K562 (cell line): Measurements from ENCODE around the gene CAPZB. TPM values are rescaled to one million over a fixed set of nuclear protein-coding genes. Genes with fewer than 3 reads are reported as not detected.
A peak's percentile ranks its signal among the peaks of the same experiment; 100 is the strongest.

ENCODE experiments used
- ATAC-seq: fragments of 200-7000 bp; cut with Tn5 transposase; 3 replicates; pipeline ENCODE4 v1.9.1; 2020; ENCODE audit warnings: moderate library complexity
- BruUV-seq: library from RNA; stranded (reverse); fragments of 400-500 nt; replicated peaks from 2 replicates; lab custom pipeline; 2021; lab: Mats Ljungman, UMichigan
- CTCF ChIA-PET: fragments of 300-600 bp; formaldehyde crosslinking; extraction: SDS; loops from one replicate; lab custom pipeline; 2021; ENCODE audit warnings: low intra/inter-chr PET ratio; lab: Yijun Ruan, JAX
- POLR2A ChIA-PET: fragments of 300-600, 350-650 bp; sonication (Branson Sonifier 250); formaldehyde crosslinking; extraction: SDS; loops from one replicate; lab custom pipeline; 2021; ENCODE audit warnings: antibody characterized with exemption, inconsistent platforms; lab: Yijun Ruan, JAX
- DNase-seq, 4 experiments: peaks; one replicate each; pipeline versions ENCODE4 v3.0.0 to v3.0.0-alpha.2; 2011 to 2018; ENCODE audit warnings: low spot score in 3 of 4, mixed read lengths in 3 of 4; ENCODE audit errors: extremely low read depth in 1 of 4
- FAIRE-seq: peaks from 2 replicates; lab custom pipeline; 2011; peaks lifted over from hg19 to GRCh38; lab: Jason Lieb, UNC
- H2AFZ ChIP-seq: 2 replicates; pipeline ENCODE4 v1.6.0; 2011; ENCODE audit warnings: low read depth, low read length, control low read depth, inconsistent platforms
- H3K27ac ChIP-seq: fragments of 200-600 bp; 3 replicates; pipeline ENCODE4 v1.8.0; 2011; ENCODE audit warnings: low read depth, mild to moderate bottlenecking, control low read depth, inconsistent platforms, low read length, moderate library complexity, mixed read lengths; ENCODE audit errors: extremely low read depth
- H3K27me3 ChIP-seq, 2 experiments: fragments of 300-600 bp in 1 of 2; 2 replicates in 1 of 2; 3 replicates in 1 of 2; pipeline versions ENCODE4 v1.6.0 to v1.8.0; 2011; ENCODE audit warnings: inconsistent platforms in 2 of 2, low read length in 2 of 2, mild to moderate bottlenecking in 1 of 2, mixed read lengths in 1 of 2, moderate library complexity in 1 of 2; ENCODE audit not compliant: control insufficient read depth in 2 of 2, insufficient read depth in 2 of 2
- H3K36me3 ChIP-seq: fragments of 300-600 bp; 3 replicates; pipeline ENCODE4 v1.8.0; 2011; ENCODE audit warnings: mild to moderate bottlenecking, low read length, inconsistent platforms; ENCODE audit not compliant: control insufficient read depth, insufficient read depth
- H3K4me1 ChIP-seq, 2 experiments: fragments of 200-600 bp in 1 of 2; replicated peaks in 1 of 2; 2 replicates in 1 of 2; 3 replicates in 1 of 2; pipeline versions ENCODE4 v1.5.1 to v1.8.0; 2011; ENCODE audit warnings: inconsistent platforms in 2 of 2, low read length in 2 of 2, mild to moderate bottlenecking in 1 of 2, mixed read lengths in 1 of 2, moderate library complexity in 1 of 2; ENCODE audit not compliant: control insufficient read depth in 2 of 2, insufficient read depth in 2 of 2
- H3K4me2 ChIP-seq: 2 replicates; pipeline ENCODE4 v1.6.1; 2011; ENCODE audit warnings: low read length, control low read depth, inconsistent platforms, mixed read lengths; ENCODE audit not compliant: insufficient read depth
- H3K4me3 ChIP-seq: fragments of 200-600 bp; sonication (generic), shearing (Covaris generic); 2 replicates; pipeline ENCODE4 v1.5.1; 2016; ENCODE audit warnings: control low read depth, inconsistent platforms
- H3K79me2 ChIP-seq: fragments of 200-600 bp; 3 replicates; pipeline ENCODE4 v1.8.0; 2011; ENCODE audit warnings: low read length, inconsistent platforms; ENCODE audit not compliant: control insufficient read depth, insufficient read depth
- H3K9ac ChIP-seq, 2 experiments: 2 replicates each; pipeline versions ENCODE4 v1.6.0 to v1.6.1; 2011; ENCODE audit warnings: low read depth in 2 of 2, low read length in 2 of 2, control low read depth in 1 of 2, inconsistent platforms in 1 of 2, mild to moderate bottlenecking in 1 of 2, mixed read lengths in 1 of 2; ENCODE audit not compliant: insufficient read depth in 1 of 2
- H3K9me1 ChIP-seq: one replicate; pipeline ENCODE4 v1.6.0; 2011; ENCODE audit warnings: inconsistent platforms, mild to moderate bottlenecking, low read length, moderate library complexity; ENCODE audit not compliant: control insufficient read depth, insufficient read depth
- H3K9me3 ChIP-seq: replicated peaks from 2 replicates; pipeline ENCODE4 v1.5.1; 2011; ENCODE audit warnings: low read depth, low read length, inconsistent platforms; ENCODE audit not compliant: control insufficient read depth, insufficient read depth
- H4K20me1 ChIP-seq: replicated peaks from 2 replicates; pipeline ENCODE4 v1.6.1; 2011; ENCODE audit warnings: low read length, inconsistent platforms, mixed read lengths; ENCODE audit not compliant: control insufficient read depth, insufficient read depth
- CBFA2T2 ChIP-seq: fragments of 450-650 bp; conservative IDR thresholded peaks from 2 replicates; pipeline ENCODE4 v1.6.1; 2017; ENCODE audit warnings: mild to moderate bottlenecking
- GTF2E2 ChIP-seq: fragments of 200-800 bp; sonication (Bioruptor generic); IDR thresholded peaks from 2 replicates; pipeline ENCODE4 v1.6.1; 2016; ENCODE audit warnings: missing genetic modification characterization, missing compliant biosample characterization
- HMGN3 ChIP-seq: IDR thresholded peaks from 2 replicates; pipeline ENCODE4 v1.6.1; 2011; ENCODE audit warnings: borderline replicate concordance, low read depth, mild to moderate bottlenecking, mixed read lengths, low read length; ENCODE audit not compliant: insufficient read length; ENCODE audit errors: extremely low read depth
- POU5F1 ChIP-seq: fragments of 150-350 bp; IDR thresholded peaks from 2 replicates; pipeline ENCODE4 v1.6.1; 2014; ENCODE audit warnings: borderline replicate concordance, low read length, low read depth, mild to moderate bottlenecking; ENCODE audit not compliant: partially characterized antibody
- SAFB2 ChIP-seq: fragments of 200-400 bp; formaldehyde crosslinking; IDR thresholded peaks from 2 replicates; pipeline ENCODE4 v1.6.1; 2018; ENCODE audit warnings: borderline replicate concordance, low read length, low read depth, moderate library complexity; ENCODE audit not compliant: severe bottlenecking
- STAG1 ChIP-seq: sonication (generic); formaldehyde crosslinking; IDR thresholded peaks from 2 replicates; pipeline ENCODE4 v1.5.0; 2020; ENCODE audit warnings: missing genetic modification reagents, borderline replicate concordance
- in situ Hi-C: fragments of 300-500 bp; cut with MboI; formaldehyde crosslinking; loops from 4 replicates; pipeline ENCODE4 v1.15.0; 2018; ENCODE audit warnings: inconsistent platforms, mixed read lengths
- intact Hi-C: fragments of 100-400 bp; cut with micrococcal nuclease; formaldehyde crosslinking; loops from 2 replicates; pipeline ENCODE4 v1.14.2; 2022
- polyA plus RNA-seq, 8 experiments: library from polyadenylated mRNA; depleted of rRNA in 4 of 8; stranded (reverse) in 5 of 8; unstranded in 3 of 8; fragments of >200 nt; fragmentation: Nextera tagmentation in 2 of 8; fragmentation: Illumina TruSeq in 1 of 8; extraction: Ambion mirVana in 2 of 8; extraction: Trizol in 1 of 8; gene quantifications; 2 replicates each; pipeline versions ENCODE4 v1.2.1 to v1.2.3, GENCODE V29; 2011 to 2014; ENCODE audit warnings: inconsistent platforms in 1 of 8, missing spikeins in 1 of 8
- total RNA-seq, 7 experiments: library from RNA; depleted of rRNA in 6 of 7; stranded (reverse); fragments of >200 nt in 6 of 7; fragmentation: Illumina TruSeq in 2 of 7; extraction: Trizol in 2 of 7; gene quantifications; 2 replicates each; pipeline versions ENCODE4 v1.2.1 to v1.2.3, GENCODE V29; 2011 to 2021; ENCODE audit warnings: low replicate concordance in 1 of 7
- TF ChIP-seq, protein P1 (sequence below): sonication (generic); IDR thresholded peaks from 2 replicates; pipeline ENCODE4 v1.6.1; 2016

CAPZB gene
- total and polyA plus RNA-seq, 9 of the 15 experiments (the other 6 are each of a cell fraction or from before 2014, with no cell fraction given), result 57.6 to 297 (median 125) TPM

DNA sequence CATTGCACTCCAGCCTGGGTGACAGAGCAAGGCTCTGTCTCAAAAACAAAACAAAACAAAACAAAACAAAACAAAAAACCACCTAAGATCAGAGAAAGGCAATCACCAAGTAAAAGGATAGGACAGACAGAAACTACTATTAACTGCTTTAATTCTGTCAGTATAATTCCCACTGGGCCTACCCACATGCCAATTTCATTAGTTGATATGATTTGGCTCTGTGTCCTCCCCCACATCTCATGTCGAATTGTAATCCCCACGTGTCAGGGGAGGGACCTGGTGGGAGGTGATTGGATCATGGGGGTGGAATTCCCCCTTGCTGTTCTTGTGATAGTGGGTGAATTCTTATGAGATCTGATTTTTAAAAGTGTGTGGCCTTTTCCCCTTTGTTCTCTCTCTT, 27.2 kb upstream of the CAPZB start (continued):
- TF ChIP-seq HMGN3 (no peak), SAFB2 (no peak), GTF2E2 (tag) (no peak), STAG1 (CRISPR knock-in tag) (no peak), CBFA2T2 (no peak)
- TF ChIP-seq, all 486 proteins: peak for 7

DNA sequence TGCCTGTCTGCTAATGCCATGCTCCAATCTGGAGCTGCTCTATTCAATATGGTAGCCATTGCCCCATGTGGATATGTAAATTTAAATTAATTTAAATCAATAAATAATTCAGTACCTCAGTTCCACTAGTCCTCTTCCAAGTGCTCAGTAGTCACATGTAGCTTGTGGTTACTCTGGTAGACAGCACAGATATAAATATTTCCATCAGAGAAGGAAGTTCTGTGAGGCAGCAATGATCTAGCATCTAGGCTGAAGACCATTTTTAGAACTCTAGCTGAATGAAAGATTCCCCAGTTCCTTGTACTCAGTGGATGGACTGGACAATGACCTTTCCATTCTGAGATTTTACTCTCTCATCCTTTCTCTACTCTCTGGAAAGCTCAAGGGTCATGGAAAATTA, 25.8 kb upstream of the CAPZB start:
- no peak overlapping the region for H3K27ac ChIP-seq
- TF ChIP-seq POU5F1, result no peak
- TF ChIP-seq, protein P1, sequence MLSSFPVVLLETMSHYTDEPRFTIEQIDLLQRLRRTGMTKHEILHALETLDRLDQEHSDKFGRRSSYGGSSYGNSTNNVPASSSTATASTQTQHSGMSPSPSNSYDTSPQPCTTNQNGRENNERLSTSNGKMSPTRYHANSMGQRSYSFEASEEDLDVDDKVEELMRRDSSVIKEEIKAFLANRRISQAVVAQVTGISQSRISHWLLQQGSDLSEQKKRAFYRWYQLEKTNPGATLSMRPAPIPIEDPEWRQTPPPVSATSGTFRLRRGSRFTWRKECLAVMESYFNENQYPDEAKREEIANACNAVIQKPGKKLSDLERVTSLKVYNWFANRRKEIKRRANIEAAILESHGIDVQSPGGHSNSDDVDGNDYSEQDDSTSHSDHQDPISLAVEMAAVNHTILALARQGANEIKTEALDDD, result peak; percentile 42; the same call in 1 of the 2 replicates
- H3K9me1 ChIP-seq, result no peaks in the 10 kb centered on the region
- H2AFZ ChIP-seq, result no peak overlapping the region
- H3K9me3 ChIP-seq, result no peaks in the 10 kb centered on the region
- no peak overlapping the region for H3K4me3 ChIP-seq
- H3K9ac ChIP-seq, result no peak overlapping the region
- intact Hi-C loops, result no loop called here
- ChIA-PET CTCF (no interaction called here), POLR2A (interaction anchor here (1.2 to 1.3 kb wide), 2 partner anchors 19 to 136 kb away, joined by 3 to 4 read pairs; no protein-coding TSS in a partner anchor)
- no peaks in the 10 kb centered on the region for H3K36me3 ChIP-seq
- peaks cover 4 to 35% of the 10 kb centered on the region in 2 experiments; a peak in 4 of 5 replicates for H3K4me1 ChIP-seq
- FAIRE-seq (no peak), ATAC-seq (no peak), DNase-seq (no peak)
- H3K79me2 ChIP-seq, result no peaks in the 10 kb centered on the region
- no peaks in the 10 kb centered on the region for H3K27me3 ChIP-seq
- in situ Hi-C loops, result no loop called here
- no TSS peak for BruUV-seq
- no peaks in the 10 kb centered on the region for H4K20me1 ChIP-seq
- no peak overlapping the region for H3K4me2 ChIP-seq
